IMR-90 (cell line): ENCODE measurements around the gene CLCNKA. TPM values are rescaled to one million over a fixed set of nuclear protein-coding genes. Genes with fewer than 3 reads are reported as not detected.
A peak's percentile ranks its signal among the peaks of the same experiment; 100 is the strongest.

Experiments used
- ATAC-seq: fragments of 200-7000 bp; cut with Tn5 transposase; 2 replicates; pipeline ENCODE4 v1.9.1; 2020; ENCODE audit warnings: low read depth, mild to moderate bottlenecking, moderate library complexity
- BruUV-seq: library from RNA; stranded (reverse); fragments of 400-500 nt; replicated peaks from 2 replicates; lab custom pipeline; 2021; lab: Mats Ljungman, UMichigan
- CTCF ChIA-PET: fragments of 300-600 bp; formaldehyde crosslinking; extraction: SDS; loops from one replicate; lab custom pipeline; 2021; ENCODE audit warnings: antibody characterized with exemption; lab: Yijun Ruan, JAX
- POLR2A ChIA-PET: fragments of 300-600 bp; sonication (Branson Sonifier 250); formaldehyde crosslinking; loops from one replicate; lab custom pipeline; 2022; ENCODE audit warnings: antibody characterized with exemption; ENCODE audit not compliant: unreplicated experiment; lab: Charles Lee
- DNase-seq: peaks from one replicate; pipeline ENCODE4 v3.0.0; 2013
- H2AFZ ChIP-seq: replicated peaks from 2 replicates; pipeline ENCODE3; 2013; ENCODE audit warnings: low read length, mild to moderate bottlenecking; ENCODE audit not compliant: poor library complexity
- H2AK5ac ChIP-seq: 2 replicates; pipeline ENCODE4 v1.6.1; 2013; ENCODE audit warnings: low read depth, low read length, inconsistent platforms
- H2AK9ac ChIP-seq: replicated peaks from 2 replicates; pipeline ENCODE3; 2013; ENCODE audit warnings: mild to moderate bottlenecking, low read depth, low read length, moderate library complexity; ENCODE audit not compliant: poor library complexity
- H2BK120ac ChIP-seq: 2 replicates; pipeline ENCODE4 v1.6.1; 2013; ENCODE audit warnings: low read depth, low read length, inconsistent platforms
- H2BK15ac ChIP-seq: 3 replicates; pipeline ENCODE4 v1.6.1; 2013; ENCODE audit warnings: low read depth, low read length, inconsistent platforms
- H2BK20ac ChIP-seq: 2 replicates; pipeline ENCODE4 v1.6.1; 2013; ENCODE audit warnings: low read depth, mild to moderate bottlenecking, inconsistent platforms, low read length, moderate library complexity
- H2BK5ac ChIP-seq: 2 replicates; pipeline ENCODE4 v1.6.1; 2013; ENCODE audit warnings: mild to moderate bottlenecking, low read depth, low read length, inconsistent platforms; ENCODE audit not compliant: poor library complexity, severe bottlenecking
- H3K14ac ChIP-seq: replicated peaks from 2 replicates; pipeline ENCODE4 v1.6.1; 2013; ENCODE audit warnings: low read depth, low read length, inconsistent platforms
- H3K18ac ChIP-seq: 2 replicates; pipeline ENCODE4 v1.6.1; 2013; ENCODE audit warnings: low read depth, low read length, control low read depth
- H3K23ac ChIP-seq: 2 replicates; pipeline ENCODE4 v1.6.1; 2013; ENCODE audit warnings: low read depth, low read length, inconsistent platforms
- H3K27ac ChIP-seq: 2 replicates; pipeline ENCODE4 v1.5.1; 2013; ENCODE audit warnings: mild to moderate bottlenecking, control low read depth, low read length; ENCODE audit not compliant: insufficient read depth
- H3K27me3 ChIP-seq: 2 replicates; pipeline ENCODE4 v1.6.1; 2013; ENCODE audit warnings: low read length; ENCODE audit not compliant: control insufficient read depth, insufficient read depth
- H3K36me3 ChIP-seq: 2 replicates; pipeline ENCODE4 v1.6.1; 2013; ENCODE audit warnings: low read length, mixed read lengths; ENCODE audit not compliant: control insufficient read depth, insufficient read depth
- H3K4ac ChIP-seq: 2 replicates; pipeline ENCODE4 v1.6.1; 2013; ENCODE audit warnings: low read depth, low read length, inconsistent platforms
- H3K4me1 ChIP-seq: 2 replicates; pipeline ENCODE4 v1.6.1; 2013; ENCODE audit warnings: low read length, mixed read lengths; ENCODE audit not compliant: control insufficient read depth, insufficient read depth
- H3K4me2 ChIP-seq: 2 replicates; pipeline ENCODE4 v1.6.1; 2013; ENCODE audit warnings: low read depth, mild to moderate bottlenecking, control low read depth, low read length, moderate library complexity
- H3K4me3 ChIP-seq: 2 replicates; pipeline ENCODE4 v1.5.1; 2013; ENCODE audit warnings: low read depth, mild to moderate bottlenecking, control low read depth, low read length, moderate library complexity; ENCODE audit not compliant: insufficient read depth
- H3K56ac ChIP-seq: 2 replicates; pipeline ENCODE4 v1.6.1; 2013; ENCODE audit warnings: low read length, inconsistent platforms; ENCODE audit not compliant: insufficient read depth; ENCODE audit errors: extremely low read depth
- H3K79me1 ChIP-seq, 2 experiments: 2 replicates each; pipeline ENCODE4 v1.6.1; 2013; ENCODE audit warnings: low read length in 2 of 2, inconsistent platforms in 1 of 2, low read depth in 1 of 2
- H3K9ac ChIP-seq: 2 replicates; pipeline ENCODE4 v1.6.1; 2013; ENCODE audit warnings: low read depth, low read length, control low read depth
- H3K9me1 ChIP-seq: 2 replicates; pipeline ENCODE4 v1.6.1; 2013; ENCODE audit warnings: low read length, inconsistent platforms; ENCODE audit not compliant: insufficient read depth
- H3K9me3 ChIP-seq: 2 replicates; pipeline ENCODE4 v1.6.1; 2013; ENCODE audit warnings: low read length; ENCODE audit not compliant: control insufficient read depth, insufficient read depth
- H4K20me1 ChIP-seq: 2 replicates; pipeline ENCODE4 v1.6.1; 2013; ENCODE audit warnings: low read length, inconsistent platforms; ENCODE audit not compliant: insufficient read depth
- H4K5ac ChIP-seq: 2 replicates; pipeline ENCODE4 v1.6.1; 2013; ENCODE audit warnings: mild to moderate bottlenecking, low read depth, low read length, control low read depth
- H4K8ac ChIP-seq, 2 experiments: 2 replicates each; pipeline ENCODE4 v1.6.1; 2013; ENCODE audit warnings: low read depth in 2 of 2, low read length in 2 of 2, control low read depth in 1 of 2, inconsistent platforms in 1 of 2
- H4K91ac ChIP-seq: 2 replicates; pipeline ENCODE4 v1.6.1; 2013; ENCODE audit warnings: low read depth, low read length, inconsistent platforms; ENCODE audit not compliant: insufficient read depth
- BHLHE40 ChIP-seq: fragments of 150-350 bp; IDR thresholded peaks from 2 replicates; pipeline ENCODE4 v1.6.1; 2016; ENCODE audit warnings: mild to moderate bottlenecking, low read depth, low read length
- CEBPB ChIP-seq: IDR thresholded peaks from 2 replicates; pipeline ENCODE4 v1.6.1; 2012; ENCODE audit warnings: low read depth, low read length, improper control_type of control experiment
- CHD1 ChIP-seq: IDR thresholded peaks from 2 replicates; pipeline ENCODE4 v1.6.1; 2012; ENCODE audit warnings: low read depth, low read length, improper control_type of control experiment
- ELK1 ChIP-seq: fragments of 150-350 bp; IDR thresholded peaks from 2 replicates; pipeline ENCODE4 v1.6.1; 2016; ENCODE audit warnings: low read depth, mild to moderate bottlenecking, low read length, moderate library complexity, borderline replicate concordance
- MAFK ChIP-seq: IDR thresholded peaks from 2 replicates; pipeline ENCODE4 v1.6.1; 2012; ENCODE audit warnings: low read depth, low read length, improper control_type of control experiment
- MAZ ChIP-seq: IDR thresholded peaks from 2 replicates; pipeline ENCODE4 v1.6.1; 2012; ENCODE audit warnings: low read depth, mild to moderate bottlenecking, low read length, improper control_type of control experiment, moderate library complexity, borderline replicate concordance
- MXI1 ChIP-seq: IDR thresholded peaks from 2 replicates; pipeline ENCODE4 v1.6.1; 2012; ENCODE audit warnings: low read depth, mild to moderate bottlenecking, low read length, moderate library complexity, borderline replicate concordance
- POLR2A ChIP-seq: IDR thresholded peaks from 2 replicates; pipeline ENCODE4 v1.6.1; 2012; ENCODE audit warnings: mild to moderate bottlenecking, low read depth, low read length
- RAD21 ChIP-seq: IDR thresholded peaks from 2 replicates; pipeline ENCODE4 v1.6.1; 2012; ENCODE audit warnings: low read length, improper control_type of control experiment
- RCOR1 ChIP-seq: IDR thresholded peaks from 2 replicates; pipeline ENCODE4 v1.6.1; 2012; ENCODE audit warnings: mild to moderate bottlenecking, low read length, improper control_type of control experiment; ENCODE audit not compliant: insufficient replicate concordance
- RFX5 ChIP-seq: IDR thresholded peaks from 2 replicates; pipeline ENCODE4 v1.8.0; 2012; ENCODE audit warnings: low read depth, mild to moderate bottlenecking, low read length, moderate library complexity
- SMC3 ChIP-seq: fragments of 150-350 bp; IDR thresholded peaks from 2 replicates; pipeline ENCODE4 v1.6.1; 2016; ENCODE audit warnings: low read depth, mild to moderate bottlenecking, antibody characterized with exemption, low read length, moderate library complexity
- WGBS, 2 experiments: methylation state at CpG; one replicate each; pipeline versions ENCODE4 v1.1.5 to v1.1.7; 2013; ENCODE audit warnings: missing lambda C conversion rate in 2 of 2; ENCODE audit not compliant: insufficient read length in 1 of 2; ENCODE audit errors: extremely low coverage in 2 of 2; 5-methylcytosine and 5-hydroxymethylcytosine counted together
- dilution Hi-C: fragments of 300-500 bp; cut with HindIII; formaldehyde crosslinking; loops from one replicate; pipeline ENCODE4 v1.14.3; 2018; ENCODE audit warnings: low sequenced_read_pairs; ENCODE audit not compliant: unreplicated experiment
- in situ Hi-C: fragments of 300-500 bp; cut with MboI; formaldehyde crosslinking; loops from 3 replicates; pipeline ENCODE4 v1.14.3; 2019; ENCODE audit warnings: low sequenced_read_pairs, inconsistent platforms, mixed read lengths
- intact Hi-C: fragments of 100-400 bp; cut with micrococcal nuclease; formaldehyde crosslinking; loops from 2 replicates; pipeline ENCODE4 v1.10.0; 2022
- polyA plus RNA-seq, 3 experiments: library from polyadenylated mRNA; depleted of rRNA; stranded (reverse); fragments of >200 nt; gene quantifications; 2 replicates each; pipeline ENCODE4 v1.2.3, GENCODE V29; 2012; ENCODE audit warnings: low replicate concordance in 1 of 3
- total RNA-seq: library from RNA; depleted of rRNA; stranded (reverse); fragments of >200 nt; gene quantifications from 2 replicates; pipeline ENCODE4 v1.2.3, GENCODE V29; 2012
- TF ChIP-seq, protein P1 (sequence below): conservative IDR thresholded peaks from 2 replicates; pipeline ENCODE4 v1.5.1; 2012; ENCODE audit warnings: mild to moderate bottlenecking, low read depth, low read length, improper control_type of control experiment

Gene CLCNKA
- total and polyA plus RNA-seq, 2 of the 4 experiments (the other 2 are of a cell fraction): 0.05 TPM; not detected in 1

DNA sequence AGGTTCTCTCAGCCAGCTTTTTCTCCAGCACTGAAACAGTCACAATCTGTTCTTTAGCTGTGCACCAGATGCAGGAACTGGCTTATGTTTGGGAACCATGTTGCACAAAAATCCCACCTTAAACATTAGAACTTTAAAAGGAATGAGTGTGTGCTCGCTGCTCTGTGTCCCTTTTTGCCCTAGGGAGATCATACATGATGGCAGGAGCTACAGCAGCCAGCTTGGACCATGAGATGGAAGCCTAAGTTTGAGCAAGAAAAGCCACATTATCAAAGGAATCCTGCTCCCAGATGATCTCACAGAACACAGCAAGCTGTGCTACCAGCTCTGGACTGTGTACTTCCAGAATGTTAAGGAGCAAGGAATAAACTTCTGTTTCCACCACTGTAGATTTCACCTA, 49.4 kb upstream of the CLCNKA start:
- TF ChIP-seq RCOR1 (no peak), CEBPB (no peak), SMC3 (no peak), POLR2A (no peak), RAD21 (no peak), BHLHE40 (no peak), CHD1 (no peak), RFX5 (no peak), MAZ (no peak), MAFK (no peak), MXI1 (no peak), ELK1 (no peak)
- TF ChIP-seq, protein P1, sequence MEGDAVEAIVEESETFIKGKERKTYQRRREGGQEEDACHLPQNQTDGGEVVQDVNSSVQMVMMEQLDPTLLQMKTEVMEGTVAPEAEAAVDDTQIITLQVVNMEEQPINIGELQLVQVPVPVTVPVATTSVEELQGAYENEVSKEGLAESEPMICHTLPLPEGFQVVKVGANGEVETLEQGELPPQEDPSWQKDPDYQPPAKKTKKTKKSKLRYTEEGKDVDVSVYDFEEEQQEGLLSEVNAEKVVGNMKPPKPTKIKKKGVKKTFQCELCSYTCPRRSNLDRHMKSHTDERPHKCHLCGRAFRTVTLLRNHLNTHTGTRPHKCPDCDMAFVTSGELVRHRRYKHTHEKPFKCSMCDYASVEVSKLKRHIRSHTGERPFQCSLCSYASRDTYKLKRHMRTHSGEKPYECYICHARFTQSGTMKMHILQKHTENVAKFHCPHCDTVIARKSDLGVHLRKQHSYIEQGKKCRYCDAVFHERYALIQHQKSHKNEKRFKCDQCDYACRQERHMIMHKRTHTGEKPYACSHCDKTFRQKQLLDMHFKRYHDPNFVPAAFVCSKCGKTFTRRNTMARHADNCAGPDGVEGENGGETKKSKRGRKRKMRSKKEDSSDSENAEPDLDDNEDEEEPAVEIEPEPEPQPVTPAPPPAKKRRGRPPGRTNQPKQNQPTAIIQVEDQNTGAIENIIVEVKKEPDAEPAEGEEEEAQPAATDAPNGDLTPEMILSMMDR: no peak
- Histone ChIP-seq H3K27ac (no peak overlapping the region), H3K27me3 (no peaks in the 10 kb centered on the region), H3K14ac (no peak overlapping the region), H3K4ac (no peak overlapping the region), H4K91ac (no peak overlapping the region; the same call in 1 of the 2 replicates), H4K5ac (no peak overlapping the region), H4K20me1 (peaks cover 17% of the 10 kb centered on the region), H3K4me2 (no peak overlapping the region), H3K18ac (no peak overlapping the region), H2BK15ac (no peak overlapping the region), H3K4me3 (no peak overlapping the region), H2BK120ac (no peak overlapping the region), H2BK5ac (no peak overlapping the region), H3K23ac (0 out of 2 replicates have a peak overlapping the region, but pooled peaks have one; percentile 1), H2AFZ (no peak overlapping the region), H2AK9ac (no peak overlapping the region), H3K9me3 (no peaks in the 10 kb centered on the region; the same call in 1 of the 2 replicates), H2AK5ac (no peak overlapping the region; the same call in 1 of the 2 replicates), H3K9ac (no peak overlapping the region), H4K8ac (no peak overlapping the region), H2BK20ac (no peak overlapping the region), H3K4me1 (peaks cover 6% of the 10 kb centered on the region; the same call in 1 of the 2 replicates), H3K79me1 (peaks cover 32 to 67% of the 10 kb centered on the region in 2 experiments; a peak in 3 of 4 replicates), H3K56ac (no peak overlapping the region), H3K36me3 (peaks cover 30% of the 10 kb centered on the region), H3K9me1 (peaks cover 14% of the 10 kb centered on the region)
- intact Hi-C loops: no loop called here
- ATAC-seq (no peak), DNase-seq (no peak)
- dilution Hi-C loops: no loop called here
- BruUV-seq: no TSS peak
- in situ Hi-C loops: no loop called here
- CTCF ChIA-PET: interaction anchor here (0.8 to 1.1 kb wide), 2 partner anchors 22 to 156 kb away, joined by 3 to 5 read pairs; no protein-coding TSS in a partner anchor
- POLR2A ChIA-PET: no interaction called here
- WGBS, 2 experiments: 100% methylated on average over 1 of the region's 1 CpG; no CpG with 5 or more reads in 1 of the 2 experiments
